HL-60/S4 treated with phorbol 12-myristate 13-acetate at 8.2 ng/mL for 4 days and 3 days (cell line): ENCODE data around the gene CKS1B.
"Not testable (repeated sequence)": the region's sequence is repeated elsewhere in the genome, so short reads cannot be mapped to it uniquely, and the experiment has no call there.

Experiments used
- in situ Hi-C: fragments of 300-500 bp; cut with MboI; formaldehyde crosslinking; loops from 2 replicates; pipeline ENCODE4 v1.15.0; 2022; ENCODE audit warnings: low sequenced_read_pairs

Gene CKS1B

GRCh38 chr1:154982897-154983648 is 8.6 kb downstream of the CKS1B start, which contains the start of gene FLAD1:
FLAD1 (plus strand) TSS chr1:154983344; CDS start chr1:154983695, 351 bp downstream.
- in situ Hi-C loops, result no loop called here

- in situ Hi-C loops, result no loop called here
Observed at GRCh38 chr1:154983776-154984466, 9.4 kb downstream of the CKS1B start.

GRCh38 chr1:154986736-154987135 is 12.3 kb downstream of the CKS1B start:
- in situ Hi-C loops, result not testable (repeated sequence)

GRCh38 chr1:154987326-154987725 is 12.8 kb downstream of the CKS1B start:
- in situ Hi-C loops, result no loop called here

- in situ Hi-C loops, result no loop called here
Observed at GRCh38 chr1:154988058-154988954, 13.8 kb downstream of the CKS1B start.

- in situ Hi-C loops, result no loop called here
Observed at GRCh38 chr1:154989195-154989860, 14.8 kb downstream of the CKS1B start.

GRCh38 chr1:154990276-154990675 is 15.8 kb downstream of the CKS1B start:
- in situ Hi-C loops, result no loop called here

GRCh38 chr1:154992721-154993571 is 18.5 kb downstream of the CKS1B start:
- in situ Hi-C loops, result no loop called here

- in situ Hi-C loops, result no loop called here
Observed at GRCh38 chr1:154993572-154994268, 19.2 kb downstream of the CKS1B start, which contains the start of gene LENEP. LENEP (plus strand) TSS chr1:154993586; CDS start chr1:154993608, 22 bp downstream.

- in situ Hi-C loops, result no loop called here
Observed at GRCh38 chr1:154994269-154994587, 19.7 kb downstream of the CKS1B start.

GRCh38 chr1:154994591-154994990 is 20.1 kb downstream of the CKS1B start:
- in situ Hi-C loops, result no loop called here

- in situ Hi-C loops, result not testable (repeated sequence)
Observed at GRCh38 chr1:154995301-154995983, 21.0 kb downstream of the CKS1B start.

GRCh38 chr1:154996966-154997701 is 22.7 kb downstream of the CKS1B start:
- in situ Hi-C loops, result no loop called here

- in situ Hi-C loops, result no loop called here
Observed at GRCh38 chr1:154998201-154998780, 23.8 kb downstream of the CKS1B start.

- in situ Hi-C loops, result no loop called here
Observed at GRCh38 chr1:154998818-154999570, 24.5 kb downstream of the CKS1B start.

GRCh38 chr1:154999571-155000410 is 25.3 kb downstream of the CKS1B start:
- in situ Hi-C loops, result no loop called here
